Heart left ventricle (tissue), 16 donors: Measurements from ENCODE around the gene C10orf143. TPM values are rescaled to one million over a fixed set of nuclear protein-coding genes. Genes with fewer than 3 reads are reported as not detected.

Experiments
- ATAC-seq, 4 donors: fragments of 200-7000 bp; cut with Tn5 transposase; one replicate each; pipeline ENCODE4 v1.9.1; 2020 to 2022; ENCODE audit warnings: moderate library complexity in 4 of 4, mild to moderate bottlenecking in 3 of 4, moderate number of reproducible peaks in 1 of 4
- DNase-seq, 5 donors: peaks; one replicate each; pipeline ENCODE4 v3.0.0-alpha.2; 2020
- H3K27ac ChIP-seq, 12 donors: fragments of 200-600 bp; sonication (generic) in 4 of 12; one replicate each; pipeline versions ENCODE4 v1.5.0 to v1.8.0; 2016 to 2022; ENCODE audit warnings: mild to moderate bottlenecking in 2 of 12
- H3K27me3 ChIP-seq, 9 donors: fragments of 200-600 bp; sonication (generic) in 2 of 9; one replicate each; pipeline versions ENCODE4 v1.5.1 to v1.8.0; 2016 to 2022; ENCODE audit warnings: mild to moderate bottlenecking in 3 of 9
- H3K36me3 ChIP-seq, 9 donors: fragments of 200-600 bp; sonication (generic) in 2 of 9; one replicate each; pipeline versions ENCODE4 v1.5.0 to v1.8.0; 2018 to 2022; ENCODE audit warnings: mild to moderate bottlenecking in 2 of 9
- H3K4me1 ChIP-seq, 12 donors: fragments of 200-600 bp; sonication (generic) in 4 of 12; one replicate each; pipeline versions ENCODE4 v1.5.0 to v1.8.0; 2016 to 2022; ENCODE audit warnings: mild to moderate bottlenecking in 3 of 12
- H3K4me3 ChIP-seq, 12 donors: fragments of 200-600 bp; sonication (generic) in 4 of 12; one replicate each; pipeline versions ENCODE4 v1.5.0 to v1.8.0; 2017 to 2022; ENCODE audit warnings: mild to moderate bottlenecking in 9 of 12, moderate library complexity in 4 of 12
- H3K9me3 ChIP-seq, 12 donors: fragments of 200-600 bp; sonication (generic) in 4 of 12; one replicate each; pipeline versions ENCODE4 v1.5.0 to v1.8.0; 2016 to 2022; ENCODE audit warnings: mild to moderate bottlenecking in 1 of 12
- CTCF ChIP-seq, 12 donors: fragments of 200-600 bp; sonication (generic) in 4 of 12; IDR thresholded peaks; one replicate each; pipeline versions ENCODE4 v1.5.0 to v1.8.0; 2018 to 2022; ENCODE audit warnings: antibody characterized with exemption in 12 of 12, mild to moderate bottlenecking in 5 of 12
- POLR2A ChIP-seq, 2 donors: fragments of 450-650 bp; IDR thresholded peaks; one replicate each; pipeline ENCODE4 v1.6.1; 2017; ENCODE audit warnings: antibody characterized with exemption in 2 of 2, mild to moderate bottlenecking in 2 of 2, moderate library complexity in 2 of 2
- WGBS, 4 donors: extraction: QIAGEN DNeasy Blood & Tissue Kit in 2 of 4; methylation state at CpG; one replicate each; pipeline versions ENCODE4 v1.1.5 to v1.1.7; 2013 to 2018; 5-methylcytosine and 5-hydroxymethylcytosine counted together
- intact Hi-C, 10 donors: fragments of 100-400 bp; cut with DNase I; formaldehyde crosslinking; loops; one replicate each; pipeline versions ENCODE4 v1.11.1 to v1.14.2; 2022
- polyA plus RNA-seq, 2 donors: library from polyadenylated mRNA; stranded (reverse); fragments of 200-250 nt; gene quantifications; one replicate each; pipeline ENCODE4 v1.2.3, GENCODE V29; 2013
- total RNA-seq, 9 donors: library from RNA; depleted of rRNA in 2 of 9; stranded (reverse); fragments of >200 nt in 2 of 9; fragmentation: NEBNext Ultra II Directional in 3 of 9; extraction: Animal tissue kit (Norgen Biotek cat#: 25700) in 3 of 9; gene quantifications; one replicate each; pipeline versions ENCODE4 v1.1.0 to v1.2.4, GENCODE V29; 2016 to 2023
- donor health status: ischemic (EF 13 %, LVEDD 7.1; RV severe dilation, severe dysfunction).
- donor health status: healthy with polysubstance abuse.
- donor health status: DM: no; HTN: yes; CAD: no.
- donor health status: DM: no; HTN: no; CAD: no.
- donor health status: ischemic (EF 25% LVEDD 6.9; RV normal size, moderate dysfunction).
- donor health status: ischemic (EF 25% LVEDD 5.7; RV mildly dilated, moderate dysfunction).
- donor health status: healthy.
- donor health status: DM: yes; HTN: yes; CAD: no.
- donor health status: ischemic (EF 35%, LVEDD 5.7; RV mildly dilated, moderate dysfunction).
- donor health status: nonischemic (EF 11% LVEDD 7.7; RV severe dilation, severe dysfunction).
- donor health status: DM: yes; HTN: yes; CAD: no.
- donor health status: PGD.
- donor health status: ischemic (EF 29% LVEDD 5.4; RV normal size, mild dysfunction).
- donor health status: nonischemic (EF 23%, LVEDD 6.1; RV moderate dilation, normal function).

The C10orf143 gene
- total and polyA plus RNA-seq, 11 donors = 0.32 to 3.7 (median 1.6) TPM; not detected in 1

GRCh38 chr10:130065251-130065650 is 45.4 kb downstream of the C10orf143 start:
- Histone ChIP-seq H3K4me1 (peaks cover 0 to 3% (median 0%) of the 10 kb centered on the region in 12 donors), H3K36me3 (peaks cover 0 to 3% (median 0%) of the 10 kb centered on the region in 9 donors), H3K9me3 (no peaks in the 10 kb centered on the region), H3K27me3 (no peaks in the 10 kb centered on the region), H3K27ac (no peak overlapping the region), H3K4me3 (no peak overlapping the region)
- 74 to 84% (median 77%) methylated on average over 10 of the region's 10 CpGs for WGBS, 4 donors
- no peak for DNase-seq
- ATAC-seq = peak in 1 of 4 donors; percentile 11
- intact Hi-C loops = no loop called here
- TF ChIP-seq POLR2A (IDR thresholded peaks at IDR 0.05) (no peak), CTCF (IDR thresholded peaks at IDR 0.05) (no peak)

DNA sequence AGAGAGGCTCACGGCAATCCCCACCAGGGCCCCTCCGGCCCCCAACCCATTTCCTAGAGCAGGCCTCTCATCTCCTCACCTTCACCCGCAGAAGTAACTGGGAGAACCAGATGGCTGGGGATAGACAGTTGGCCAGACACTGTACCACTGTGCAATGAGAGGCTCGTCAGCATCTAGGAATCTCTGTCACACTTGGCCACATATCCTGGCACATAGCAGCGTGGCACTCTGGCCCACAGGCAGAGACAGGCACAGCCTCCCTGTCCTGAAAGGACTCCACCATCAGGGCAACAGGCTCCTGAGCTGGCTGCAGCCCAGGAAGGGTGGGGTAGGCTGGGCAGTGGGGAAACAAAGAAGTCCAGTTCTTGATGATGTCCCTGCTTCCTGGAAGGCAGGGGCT is 45.8 kb downstream of the C10orf143 start:
- no peak overlapping the region for H3K4me3 ChIP-seq
- intact Hi-C loops = no loop called here
- TF ChIP-seq CTCF (IDR thresholded peaks at IDR 0.05) = no peak
- no peak for TF ChIP-seq POLR2A (IDR thresholded peaks at IDR 0.05)
- no peaks in the 10 kb centered on the region for H3K9me3 ChIP-seq
- peaks cover 0 to 3% (median 0%) of the 10 kb centered on the region in 12 donors for H3K4me1 ChIP-seq
- H3K36me3 ChIP-seq = peaks cover 0 to 3% (median 0%) of the 10 kb centered on the region in 9 donors
- ATAC-seq (peak; percentile 58 to 92 (median 82)), DNase-seq (no peak)
- H3K27me3 ChIP-seq = no peaks in the 10 kb centered on the region
- no peak overlapping the region for H3K27ac ChIP-seq
- 65 to 74% (median 70%) methylated on average over 5 of the region's 5 CpGs for WGBS, 4 donors

GRCh38 chr10:130062976-130063375 is 47.7 kb downstream of the C10orf143 start:
- Histone ChIP-seq H3K27me3 (no peaks in the 10 kb centered on the region), H3K27ac (no peak overlapping the region), H3K4me3 (no peak overlapping the region), H3K9me3 (no peaks in the 10 kb centered on the region), H3K4me1 (peaks cover 0 to 3% (median 0%) of the 10 kb centered on the region in 12 donors), H3K36me3 (peaks cover 0 to 3% (median 0%) of the 10 kb centered on the region in 9 donors)
- ATAC-seq = no peak
- TF ChIP-seq POLR2A (IDR thresholded peaks at IDR 0.05) = no peak
- no peak for TF ChIP-seq CTCF (IDR thresholded peaks at IDR 0.05)
- intact Hi-C loops = no loop called here
- 92 to 97% (median 94%) methylated on average over 13 of the region's 13 CpGs for WGBS, 4 donors
- DNase-seq = no peak

DNA sequence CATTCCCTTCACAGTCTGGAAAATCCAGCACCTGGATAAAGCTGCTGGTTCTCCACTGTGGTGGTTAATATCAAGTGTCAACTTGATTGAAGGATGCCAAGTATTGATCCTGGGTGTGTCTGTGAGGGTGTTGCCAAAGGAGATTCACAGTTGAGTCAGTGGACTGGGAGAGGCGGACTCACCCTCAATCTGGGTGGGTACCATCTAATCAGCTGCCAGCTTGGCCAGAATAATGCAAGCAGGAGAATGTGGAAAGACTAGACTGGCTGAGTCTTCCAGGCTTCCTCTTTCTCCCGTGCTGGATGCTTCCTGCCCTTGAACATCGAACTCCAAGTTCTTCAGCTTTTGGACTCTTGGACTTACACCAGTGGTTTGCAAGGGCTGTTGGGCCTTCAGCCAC is 48.4 kb downstream of the C10orf143 start:
- Histone ChIP-seq H3K36me3 (no peaks in the 10 kb centered on the region), H3K4me3 (no peak overlapping the region), H3K4me1 (peaks cover 0 to 3% (median 0%) of the 10 kb centered on the region in 12 donors), H3K9me3 (no peaks in the 10 kb centered on the region), H3K27me3 (no peaks in the 10 kb centered on the region), H3K27ac (no peak overlapping the region)
- intact Hi-C loops = no loop called here
- 83 to 90% (median 86%) methylated on average over 3 of the region's 3 CpGs for whole genome bisulfite sequencing, 4 donors
- DNase-seq = no peak
- TF ChIP-seq CTCF (IDR thresholded peaks at IDR 0.05) (no peak), POLR2A (IDR thresholded peaks at IDR 0.05) (no peak)
- ATAC-seq = no peak
